ENCODE results near the gene RD3L.
"Not testable (repeated sequence)": the region's sequence is repeated elsewhere in the genome, so short reads cannot be mapped to it uniquely, and the experiment has no call there.

RD3L gene

DNA sequence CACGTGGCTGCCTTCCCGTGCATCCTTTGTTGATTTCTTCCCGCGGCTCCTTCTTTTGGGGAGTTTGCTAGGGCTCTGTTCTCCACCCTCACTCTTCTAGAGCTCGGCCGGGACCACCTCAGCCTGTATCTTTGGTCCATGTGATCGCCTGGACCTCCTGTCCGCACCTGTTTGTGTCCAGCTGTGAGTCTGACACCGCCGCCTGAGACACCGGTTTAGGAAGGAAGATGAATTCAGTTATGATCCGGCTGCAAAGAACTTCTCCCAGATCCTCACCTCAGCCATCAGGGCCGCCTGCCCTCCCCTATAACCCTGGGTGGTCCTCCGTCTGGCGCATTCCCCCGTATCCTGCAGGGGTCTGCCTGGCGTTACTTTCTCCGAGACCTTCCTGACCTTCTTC is 14.8 kb downstream of the RD3L start:
- DNase-seq: no peak

GRCh38 chr14:103925316-103925715 is 17.0 kb downstream of the RD3L start:
- no peak for DNase-seq

DNA sequence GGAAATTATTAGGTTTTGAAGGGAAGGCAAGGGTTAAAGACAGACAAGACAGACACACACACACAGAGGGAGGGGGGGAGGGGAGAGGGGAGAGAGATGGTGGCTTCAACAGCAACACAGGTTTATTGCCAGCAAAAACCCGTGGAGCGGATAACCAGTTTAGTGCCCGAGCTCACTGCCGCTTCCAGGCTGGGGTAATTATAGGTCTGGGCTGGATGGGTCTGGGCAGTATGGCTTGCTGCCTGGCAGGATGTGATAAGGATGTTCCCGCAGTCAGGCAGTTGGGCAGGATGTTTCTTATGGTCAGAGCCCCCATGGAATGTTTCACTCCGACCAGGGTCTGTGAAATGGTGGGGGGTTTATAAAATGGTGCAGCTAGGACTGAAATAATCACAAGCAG is 18.5 kb downstream of the RD3L start:
- DNase-seq: no peak

DNA sequence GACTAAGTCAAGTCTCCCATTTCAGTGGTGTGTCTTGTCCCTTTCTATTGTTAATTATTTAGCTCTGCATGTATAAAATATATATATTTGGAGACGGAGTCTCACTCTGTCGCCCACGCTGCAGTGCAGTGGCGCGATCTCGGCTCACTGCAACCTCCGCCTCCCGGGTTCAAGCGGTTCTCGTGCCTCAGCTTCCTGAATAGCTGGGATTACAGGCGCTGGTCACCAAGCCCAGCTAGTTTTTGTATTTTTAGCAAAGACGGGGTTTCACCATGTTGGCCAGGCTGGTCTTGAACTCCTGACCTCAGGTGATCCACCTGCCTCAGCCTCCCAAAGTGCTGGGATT is 20.5 kb downstream of the RD3L start:
- not testable (repeated sequence) for DNase-seq

- peak; percentile 91 to 95 (median 92) for DNase-seq
Measured at GRCh38 chr14:103920981-103921854, 21.1 kb downstream of the RD3L start.

DNA sequence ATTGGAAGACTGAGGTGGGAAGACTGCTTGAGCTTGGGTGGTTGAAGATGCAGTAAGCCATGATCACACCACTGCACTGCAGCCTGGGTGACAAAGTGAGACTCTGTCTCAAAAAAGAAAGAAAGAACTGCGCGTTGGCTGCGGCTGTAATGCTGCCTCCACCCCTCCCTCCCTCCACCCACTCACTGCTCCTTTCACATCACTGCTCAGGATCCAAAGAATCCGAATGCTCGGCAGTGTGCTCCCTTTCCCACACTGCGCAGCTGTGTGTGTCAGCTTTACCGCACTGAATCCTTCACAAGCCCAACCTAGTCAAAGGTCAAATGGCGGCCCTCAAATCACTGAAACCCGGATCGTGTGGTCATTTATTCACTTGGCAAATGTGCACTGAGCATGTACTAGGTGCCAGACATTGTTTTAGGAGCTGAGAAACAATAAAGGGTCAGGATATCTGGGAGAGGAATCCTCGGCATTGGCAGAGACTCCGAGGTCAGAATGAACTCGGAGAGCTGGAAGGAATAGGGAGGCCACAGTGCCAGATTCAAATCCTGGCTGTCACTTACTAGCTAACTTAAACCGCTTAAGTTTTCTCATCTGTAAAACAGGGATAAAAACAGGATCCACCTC is 25.6 kb downstream of the RD3L start:
- DNase-seq: no peak

- DNase-seq: no peak
Measured at GRCh38 chr14:103915616-103916015, 26.7 kb downstream of the RD3L start.

GRCh38 chr14:103910984-103911383 is 31.3 kb downstream of the RD3L start:
- no peak for DNase-seq

DNA sequence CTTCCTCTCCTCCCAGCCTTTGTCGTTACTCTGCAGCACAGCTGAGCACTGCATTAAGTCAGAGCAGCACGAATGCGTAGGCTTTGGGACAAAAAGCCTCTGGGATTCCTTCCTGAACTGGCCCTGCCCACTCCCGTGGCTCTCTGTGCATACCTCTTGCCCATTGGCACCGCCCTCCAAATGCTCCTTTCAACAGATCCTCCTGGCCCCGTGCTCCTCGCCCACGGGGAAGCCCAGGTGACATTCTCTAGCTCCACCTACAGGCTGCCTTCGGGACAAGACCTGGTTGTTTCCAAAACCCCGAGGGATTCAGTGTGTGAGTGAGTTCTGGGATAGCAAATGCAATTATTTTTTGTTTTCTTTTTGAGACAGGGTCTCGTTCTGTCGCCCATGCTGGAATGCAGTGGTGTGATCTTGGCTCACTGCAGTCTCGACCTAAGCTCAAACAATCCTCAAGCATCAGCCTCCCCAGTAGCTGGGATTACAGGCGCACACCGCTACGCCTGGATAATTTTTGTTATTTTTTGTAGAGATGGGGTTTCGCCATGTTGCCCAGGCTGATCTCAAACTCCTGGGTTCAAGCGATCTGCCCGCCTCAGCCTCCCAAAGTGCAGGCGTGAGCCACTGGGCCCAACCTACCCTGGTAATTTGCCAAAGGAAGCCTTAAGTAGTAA is 31.9 kb downstream of the RD3L start:
- DNase-seq: peak in 4 of 5 experiments; percentile 53 to 67 (median 60)

DNA sequence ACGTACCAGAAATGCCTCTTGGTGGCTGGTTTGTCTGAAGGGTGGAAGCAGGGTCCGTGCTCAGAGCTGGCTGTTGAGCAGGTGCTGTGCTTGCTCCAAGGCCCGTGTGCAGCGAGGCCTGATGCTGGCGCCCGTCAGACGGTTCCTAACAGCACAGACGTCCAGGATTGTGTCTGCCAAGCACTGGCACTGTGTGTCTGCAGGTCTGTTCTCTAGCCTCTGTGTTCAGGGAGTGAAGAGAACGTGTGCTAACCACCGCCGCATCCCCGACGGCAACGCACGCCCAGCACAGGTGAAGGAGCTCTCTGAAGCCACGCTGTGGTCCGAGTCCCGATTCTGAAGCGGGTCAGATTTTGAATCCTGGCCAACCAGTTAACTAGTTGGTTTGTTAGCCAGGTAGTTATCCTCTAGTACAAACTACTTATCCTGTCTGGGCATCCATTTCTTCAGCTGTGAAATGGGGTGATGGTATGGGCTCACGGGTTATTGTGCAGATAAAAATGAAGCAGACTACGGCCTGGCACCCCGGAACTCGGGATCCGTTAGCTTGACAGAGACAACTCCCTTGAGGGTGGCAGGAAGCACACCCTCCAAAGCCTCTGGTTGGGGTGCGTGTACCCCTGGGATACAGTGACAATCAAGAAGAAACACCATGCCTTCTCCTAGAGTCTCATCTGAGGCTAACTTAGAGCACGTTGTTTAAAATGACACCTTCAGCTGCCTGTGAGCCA is 32.6 kb downstream of the RD3L start:
- DNase-seq: no peak

DNA sequence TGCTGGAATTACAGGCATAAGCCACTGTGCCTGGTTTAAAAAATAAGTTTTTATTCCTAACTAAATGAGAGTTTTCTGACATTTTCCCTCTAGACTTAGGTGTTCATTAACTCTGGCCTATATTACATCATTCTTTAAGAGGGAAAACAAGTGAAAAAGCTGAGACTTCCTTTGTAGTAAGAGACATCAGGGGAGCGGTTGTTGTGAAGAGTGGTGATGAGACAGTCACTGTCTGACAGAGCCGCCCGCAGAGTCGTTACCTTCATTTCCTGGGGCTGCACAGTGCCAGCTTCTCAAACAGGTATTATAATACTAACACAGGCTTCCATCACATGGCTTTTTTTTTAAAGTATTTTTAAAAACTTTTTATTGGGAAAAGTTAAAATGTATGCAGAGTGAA is 33.7 kb downstream of the RD3L start:
- peak in 1 of 5 experiments; percentile 48 for DNase-seq

- DNase-seq: no peak
Measured at GRCh38 chr14:103905842-103906456, 36.4 kb downstream of the RD3L start.

DNA sequence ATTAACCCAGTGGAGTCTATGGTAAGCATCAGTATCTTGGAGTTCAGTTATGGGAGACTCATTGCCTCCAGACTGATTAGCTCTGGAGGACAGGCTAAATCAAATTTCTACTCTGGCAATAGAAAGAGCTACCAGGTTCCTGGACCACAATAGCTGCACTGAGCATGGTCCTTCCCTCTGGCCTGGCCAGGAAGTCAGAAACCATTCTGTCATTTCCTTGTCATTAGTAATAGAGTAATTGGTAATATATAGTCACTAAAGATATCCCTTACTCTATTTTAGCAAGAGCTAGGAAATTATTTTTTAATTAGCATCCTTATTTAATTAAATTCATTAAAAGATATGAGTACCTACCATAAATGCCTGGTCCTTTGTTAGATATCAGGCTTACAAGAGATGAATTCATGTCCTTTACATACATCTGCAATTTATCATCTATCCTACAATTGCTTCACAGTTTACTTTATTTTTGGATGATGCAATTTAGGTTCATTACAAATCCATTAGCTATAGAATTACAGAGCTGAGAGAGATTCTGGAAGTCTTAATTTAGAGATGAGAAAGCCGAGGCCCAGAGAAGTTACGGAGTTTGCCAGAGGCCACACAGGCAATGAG is 37.7 kb downstream of the RD3L start:
- DNase-seq: no peak

DNA sequence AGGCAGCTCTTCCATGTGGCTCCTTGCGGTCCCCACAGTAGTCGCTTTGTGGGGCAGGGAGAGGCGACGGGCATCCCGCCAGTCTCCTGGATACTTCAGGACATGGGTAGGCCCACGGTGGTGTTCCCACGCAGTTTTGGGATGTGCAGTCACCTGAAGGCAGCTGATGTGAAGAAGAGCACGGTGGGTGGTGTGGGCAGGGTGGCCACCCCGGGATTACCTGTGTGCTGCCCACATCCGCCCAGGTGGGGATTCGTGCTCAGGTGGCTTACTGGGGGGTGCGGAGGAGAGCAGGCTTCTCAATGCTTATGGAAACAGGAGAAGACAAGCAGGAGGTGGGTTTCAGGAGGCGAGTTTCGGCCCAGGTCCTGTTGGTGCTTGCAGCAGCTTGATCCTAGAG is 42.5 kb downstream of the RD3L start:
- DNase-seq: no peak

- no peak for DNase-seq
Measured at GRCh38 chr14:103899316-103899715, 43.0 kb downstream of the RD3L start.

- DNase-seq: no peak
Measured at GRCh38 chr14:103898711-103899110, 43.6 kb downstream of the RD3L start.

- DNase-seq: no peak
Measured at GRCh38 chr14:103898204-103898603, 44.1 kb downstream of the RD3L start.

DNA sequence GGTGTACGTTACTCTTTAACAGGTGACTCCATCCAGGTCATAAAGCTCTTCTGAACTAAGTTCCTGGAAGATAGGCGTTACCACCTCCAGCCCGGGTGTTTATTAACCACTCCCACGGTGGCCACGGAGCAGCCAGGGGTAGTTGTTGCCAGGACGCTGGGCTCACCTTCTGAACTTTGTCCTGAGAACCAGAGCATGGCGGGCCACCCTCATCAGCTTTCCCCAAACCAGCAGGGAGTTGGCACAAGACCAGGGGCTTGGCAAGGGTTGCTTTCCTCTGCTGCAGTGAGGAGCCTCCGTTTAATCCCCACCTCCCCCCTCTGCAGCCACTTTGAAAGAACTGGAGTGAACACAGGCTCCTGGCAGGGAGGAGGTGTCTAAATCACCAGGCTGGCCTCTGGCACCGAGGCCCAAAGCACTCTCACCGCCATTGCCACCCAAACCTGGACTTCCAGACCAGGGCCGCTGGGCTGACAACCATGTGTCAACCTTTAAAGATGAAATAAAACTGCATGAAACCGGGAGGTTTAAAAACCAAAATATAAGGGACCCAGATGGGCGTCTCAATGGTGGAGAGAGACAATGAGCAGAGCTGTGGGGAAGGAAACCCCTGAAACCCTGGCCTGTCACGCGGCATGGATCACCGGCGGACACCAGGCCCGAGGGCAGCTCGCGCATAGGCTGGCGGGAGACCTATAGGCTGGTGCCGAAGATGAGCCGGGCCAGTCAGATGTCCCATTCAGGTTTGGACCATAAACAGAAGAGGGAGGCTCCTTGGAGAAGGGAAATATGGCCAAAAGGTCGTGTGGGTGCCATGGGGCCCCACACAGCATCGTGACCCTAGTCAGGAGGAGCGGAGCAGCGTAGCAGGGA is 45.0 kb downstream of the RD3L start:
- DNase-seq: no peak

DNA sequence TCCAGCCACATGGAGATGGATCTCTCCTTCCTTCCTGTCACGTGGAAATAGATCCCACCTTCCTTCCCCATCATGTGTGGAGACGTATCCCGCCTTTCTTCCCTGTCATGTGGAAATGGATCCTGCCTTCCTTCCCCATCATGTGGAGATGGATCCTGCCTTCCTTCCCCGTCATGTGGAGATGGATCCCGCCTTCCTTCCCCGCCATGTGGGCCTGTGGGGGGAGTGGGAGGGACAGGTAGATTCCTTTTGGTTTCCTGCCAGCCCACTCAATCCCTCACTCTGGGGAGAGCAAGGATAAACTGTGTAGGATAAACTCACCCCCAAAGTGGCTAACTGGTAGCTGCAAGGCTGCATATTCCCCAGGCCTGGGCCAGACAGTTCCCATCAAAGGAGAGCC is 45.8 kb downstream of the RD3L start:
- DNase-seq: no peak

GRCh38 chr14:103894723-103895059 is 47.6 kb downstream of the RD3L start:
- no peak for DNase-seq

DNA sequence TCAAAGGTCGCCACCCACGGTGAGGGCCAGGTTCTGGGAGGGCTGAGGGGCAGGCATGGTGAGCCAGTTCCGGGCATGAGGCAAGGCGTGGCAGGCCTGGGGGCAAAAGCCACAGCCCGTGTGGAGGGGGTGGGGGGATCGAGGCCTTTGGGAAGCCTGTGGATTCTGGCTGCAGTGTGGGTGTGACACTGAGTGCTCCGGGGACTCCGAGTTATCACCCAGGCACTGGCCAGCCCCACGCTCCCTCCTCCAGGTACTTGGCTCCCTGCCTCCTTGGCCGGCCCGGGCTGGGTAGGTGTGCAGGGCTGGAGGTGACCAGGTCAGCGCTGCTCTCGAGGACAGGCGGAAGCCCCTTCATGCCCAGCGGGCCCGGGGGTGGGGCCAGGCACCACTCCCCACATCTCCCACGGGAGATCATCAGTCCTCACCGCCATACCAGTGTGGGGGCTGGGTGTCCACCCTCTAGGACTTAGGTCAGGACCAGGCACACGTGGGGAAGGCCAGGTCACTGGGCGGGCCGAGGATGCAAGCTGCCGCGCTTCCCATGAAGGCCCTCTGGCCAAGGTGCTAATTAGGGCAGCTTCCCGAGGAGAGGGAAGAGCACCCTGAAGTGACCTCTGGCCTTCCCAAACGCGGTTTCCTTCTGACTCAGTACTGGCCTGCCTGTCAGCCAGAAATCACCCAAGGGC is 48.2 kb downstream of the RD3L start:
- DNase-seq: no peak

Measured in T-helper 2 cell (primary cell).